Adrenal gland (tissue), 12 donors: Measurements from ENCODE around the gene CALML3. TPM values are rescaled to one million over a fixed set of nuclear protein-coding genes. Genes with fewer than 3 reads are reported as not detected.
"Not testable (repeated sequence)": the region's sequence is repeated elsewhere in the genome, so short reads cannot be mapped to it uniquely, and the experiment has no call there.

Experiments
- DNase-seq, 7 donors: peaks; one replicate each; pipeline ENCODE4 v3.0.0-alpha.2; 2019 to 2020
- H3K27ac ChIP-seq, 5 donors: fragments of 200-600 bp; sonication (generic) in 4 of 5; 1 replicate in 3 of 5; 2 replicates in 2 of 5; pipeline versions ENCODE4 v1.5.1 to v1.8.0; 2016 to 2020; ENCODE audit warnings: mild to moderate bottlenecking in 1 of 5
- H3K27me3 ChIP-seq: fragments of 200-600 bp; 2 replicates; pipeline ENCODE4 v1.8.0; 2021
- H3K36me3 ChIP-seq, 2 donors: fragments of 200-600 bp; replicated peaks in 1 of 2; 1 replicate in 1 of 2; 2 replicates in 1 of 2; pipeline versions ENCODE4 v1.5.1 to v1.8.0; 2018 to 2022
- H3K4me1 ChIP-seq, 2 donors: fragments of 200-600 bp; replicated peaks in 1 of 2; 1 replicate in 1 of 2; 2 replicates in 1 of 2; pipeline versions ENCODE4 v1.5.1 to v1.8.0; 2018 to 2021
- H3K4me3 ChIP-seq, 4 donors: fragments of 200-600 bp; sonication (generic) in 3 of 4; one replicate each; pipeline ENCODE4 v1.5.1; 2016 to 2018
- H3K9me3 ChIP-seq, 3 donors: fragments of 200-600 bp; sonication (generic) in 1 of 3; replicated peaks in 1 of 3; 1 replicate in 2 of 3; 2 replicates in 1 of 3; pipeline versions ENCODE4 v1.5.1 to v1.8.0; 2016 to 2021
- CTCF ChIP-seq, 6 experiments: fragments of 450-650 bp in 4 of 6; fragments of 200-600 bp in 2 of 6; sonication (generic) in 1 of 6; IDR thresholded peaks; 1 replicate in 5 of 6; 2 replicates in 1 of 6; pipeline versions ENCODE4 v1.5.1 to v1.8.0; 2016 to 2021; ENCODE audit warnings: antibody characterized with exemption in 6 of 6, mild to moderate bottlenecking in 2 of 6, moderate library complexity in 1 of 6
- POLR2A ChIP-seq, 2 donors: fragments of 450-650 bp; IDR thresholded peaks; one replicate each; pipeline ENCODE4 v1.6.1; 2017; ENCODE audit warnings: antibody characterized with exemption in 2 of 2, mild to moderate bottlenecking in 2 of 2, moderate library complexity in 1 of 2
- WGBS, 4 donors: extraction: QIAGEN DNeasy Blood & Tissue Kit in 2 of 4; methylation state at CpG; one replicate each; pipeline versions ENCODE4 v1.1.5 to v1.1.7; 2013 to 2017; 5-methylcytosine and 5-hydroxymethylcytosine counted together
- intact Hi-C, 2 donors: fragments of 100-400 bp; cut with DNase I; formaldehyde crosslinking; loops; one replicate each; pipeline versions ENCODE4 v1.14.1 to v1.15.0; 2022 to 2023
- polyA plus RNA-seq, 3 donors: library from polyadenylated mRNA; stranded (reverse); fragments of 200-250 nt in 2 of 3; fragments of 350-450 nt in 1 of 3; fragmentation: Illumina TruSeq in 1 of 3; extraction: RNeasy Lipid Tissue Mini Kit (QIAGEN cat#74804) in 1 of 3; gene quantifications; one replicate each; pipeline ENCODE4 v1.2.3, GENCODE V29; 2013 to 2014
- total RNA-seq, 9 donors: library from RNA; depleted of rRNA in 4 of 9; stranded (reverse); fragments of >200 nt in 4 of 9; fragments of 120-200 nt in 1 of 9; fragmentation: NEBNext Ultra II Directional in 1 of 9; extraction: Animal tissue kit (Norgen Biotek cat#: 25700) in 1 of 9; gene quantifications; one replicate each; pipeline versions ENCODE4 v1.1.0 to v1.2.4, GENCODE V29; 2013 to 2023
- donor health status: healthy with polysubstance abuse.
- donor health status: Bipolar disorder and iron deficiency.
- donor health status: DM: yes; HTN: yes; CAD: no.
- donor health status: DM: no; HTN: no; CAD: no.
- donor health status: DM: no; HTN: no; CAD: no.
- donor health status: DM: yes; HTN: yes; CAD: no.

Gene CALML3
- total and polyA plus RNA-seq, 12 donors: 0.07 TPM; not detected in 11

DNA sequence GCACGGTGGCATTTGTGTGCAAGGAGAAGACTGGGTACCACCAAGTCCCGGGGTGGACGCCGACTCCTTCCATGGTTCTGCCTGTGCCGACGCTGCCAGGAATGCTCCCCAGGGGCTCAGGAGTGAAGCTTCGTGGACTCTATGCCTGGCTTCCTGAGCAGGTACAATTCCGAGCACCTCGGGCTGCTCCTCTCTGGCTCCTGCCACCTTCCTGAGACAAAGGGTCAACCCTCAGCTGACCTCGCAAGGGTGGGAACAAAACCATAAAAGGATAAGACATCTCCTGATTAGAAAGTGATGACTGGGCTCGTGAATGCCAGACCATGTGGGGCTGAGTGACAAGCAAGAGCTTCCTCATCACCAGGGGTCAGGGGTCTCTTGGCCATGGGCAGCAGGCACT is 31.8 kb downstream of the CALML3 start:
- no peak overlapping the region for H3K27ac ChIP-seq
- intact Hi-C loops: no loop called here
- H3K4me1 ChIP-seq: no peaks in the 10 kb centered on the region
- no peaks in the 10 kb centered on the region for H3K36me3 ChIP-seq
- no peak for DNase-seq
- H3K27me3 ChIP-seq: no peaks in the 10 kb centered on the region
- WGBS, 4 donors: 75 to 91% (median 83%) methylated on average over 9 to 11 of the region's 11 CpGs
- TF ChIP-seq CTCF (IDR thresholded peaks at IDR 0.05) (no peak), POLR2A (IDR thresholded peaks at IDR 0.05) (no peak)
- H3K4me3 ChIP-seq: no peak overlapping the region
- no peaks in the 10 kb centered on the region for H3K9me3 ChIP-seq

GRCh38 chr10:5557040-5557721 is 32.4 kb downstream of the CALML3 start:
- Histone ChIP-seq H3K27ac (no peak overlapping the region), H3K4me3 (no peak overlapping the region), H3K36me3 (no peaks in the 10 kb centered on the region), H3K9me3 (no peaks in the 10 kb centered on the region), H3K27me3 (no peaks in the 10 kb centered on the region), H3K4me1 (no peaks in the 10 kb centered on the region)
- no peak for DNase-seq
- TF ChIP-seq CTCF (IDR thresholded peaks at IDR 0.05) (no peak), POLR2A (IDR thresholded peaks at IDR 0.05) (no peak)
- 85 to 87% (median 86%) methylated on average over 14 to 19 of the region's 19 CpGs for WGBS, 4 donors
- intact Hi-C loops: no loop called here

DNA sequence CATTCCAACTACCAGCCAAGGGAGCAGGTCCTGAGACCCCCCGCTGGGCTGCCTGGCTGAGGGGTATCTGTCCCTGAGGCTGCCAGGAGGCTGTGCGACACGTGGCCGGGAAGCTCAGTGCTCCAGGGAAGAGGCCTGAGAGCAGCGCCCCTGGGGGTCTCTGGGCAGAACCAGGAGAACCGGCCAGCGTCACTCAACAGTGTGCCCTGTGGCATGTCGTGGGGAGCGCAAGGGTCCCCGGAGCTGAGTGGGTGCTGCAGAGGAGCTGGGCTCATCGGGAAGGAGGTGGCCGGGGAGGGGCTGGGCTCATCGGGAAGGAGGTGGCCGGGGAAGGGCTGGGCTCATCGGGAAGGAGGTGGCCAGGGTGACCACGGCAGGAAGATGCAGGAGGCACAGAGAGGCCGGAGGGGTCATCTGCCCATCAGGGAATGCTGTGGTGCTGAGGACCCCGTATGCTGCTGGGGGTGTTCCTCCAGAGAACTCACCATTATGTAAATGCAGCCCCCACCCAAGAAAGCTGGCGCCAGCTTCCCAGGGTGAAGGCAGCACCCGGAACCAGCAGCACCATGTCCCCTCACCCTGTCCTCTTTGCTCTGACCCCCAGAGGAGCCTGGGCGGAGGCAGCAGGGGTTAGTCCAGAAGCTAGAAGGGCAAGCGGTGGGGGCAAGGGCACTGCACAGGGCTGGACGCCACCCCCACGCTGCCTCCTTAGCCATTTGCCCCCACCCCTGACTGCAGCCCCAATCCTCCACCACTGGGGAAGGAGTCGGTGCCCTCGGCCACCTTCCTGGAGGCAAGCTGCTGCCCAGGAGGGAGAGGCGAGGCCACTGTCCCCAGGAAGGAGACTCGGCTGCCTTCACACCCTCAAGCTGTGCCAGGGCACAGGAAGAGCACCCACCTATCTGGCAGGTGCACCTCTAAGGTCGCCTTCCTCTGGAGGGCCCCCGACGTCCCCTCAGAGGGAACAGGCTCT is 33.3 kb downstream of the CALML3 start:
- Histone ChIP-seq H3K9me3 (no peaks in the 10 kb centered on the region), H3K27me3 (no peaks in the 10 kb centered on the region), H3K27ac (no peak overlapping the region), H3K4me1 (no peaks in the 10 kb centered on the region), H3K4me3 (no peak overlapping the region), H3K36me3 (no peaks in the 10 kb centered on the region)
- WGBS, 4 donors: 79 to 88% (median 87%) methylated on average over 20 to 31 of the region's 31 CpGs
- intact Hi-C loops: no loop called here
- TF ChIP-seq CTCF (IDR thresholded peaks at IDR 0.05): no peak
- no peak for TF ChIP-seq POLR2A (IDR thresholded peaks at IDR 0.05)
- DNase-seq: no peak

- intact Hi-C loops, DNase-seq, H3K4me1 ChIP-seq, H3K9me3 ChIP-seq, H3K36me3 ChIP-seq, H3K4me3 ChIP-seq, H3K27ac ChIP-seq, H3K27me3 ChIP-seq: not testable (repeated sequence)
- WGBS, 4 donors: 77 to 85% (median 79%) methylated on average over 9 of the region's 9 CpGs
Observed at GRCh38 chr10:5559022-5559421, 34.3 kb downstream of the CALML3 start.
